Measurements from ENCODE around the gene CXCL3. TPM values are rescaled to one million over a fixed set of nuclear protein-coding genes. Genes with fewer than 3 reads are reported as not detected.
"Not testable (repeated sequence)": the region's sequence is repeated elsewhere in the genome, so short reads cannot be mapped to it uniquely, and the experiment has no call there.

Gene CXCL3
- total RNA-seq, 1 donor from 2014 or later = 0.20 TPM

DNA sequence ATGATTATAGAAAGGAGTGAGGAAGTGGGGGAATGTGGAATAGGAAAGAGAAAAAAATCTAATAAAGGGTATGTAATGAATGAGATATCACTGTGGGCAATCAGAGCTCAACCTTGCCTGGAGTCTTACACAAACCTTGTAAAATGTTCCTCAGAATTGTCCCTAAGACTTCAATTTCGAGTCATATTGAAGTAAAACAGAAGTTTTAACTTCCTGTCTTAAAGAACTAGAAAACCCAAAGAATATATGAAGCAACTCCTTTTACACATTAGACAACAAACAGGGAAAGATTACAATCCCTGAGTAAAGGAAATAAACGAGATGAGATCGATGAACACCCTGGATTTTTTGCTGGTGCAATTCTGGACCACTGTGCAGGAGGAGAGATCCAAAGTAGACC, 42.5 kb upstream of the CXCL3 start:
- Mint-ChIP-seq H3K27ac (ENCODE audit: unreplicated experiment) (no peak overlapping the region), H3K9me3 (ENCODE audit: low read depth) (no peaks in the 10 kb centered on the region), H3K4me1 (ENCODE audit: low read depth) (no peaks in the 10 kb centered on the region), H3K36me3 (ENCODE audit: low read depth) (peaks cover 2% of the 10 kb centered on the region), H3K4me3 (ENCODE audit: unreplicated experiment) (no peak overlapping the region), H3K27me3 (ENCODE audit: low read depth) (peaks cover 35% of the 10 kb centered on the region)
- TF ChIP-seq, protein P1, sequence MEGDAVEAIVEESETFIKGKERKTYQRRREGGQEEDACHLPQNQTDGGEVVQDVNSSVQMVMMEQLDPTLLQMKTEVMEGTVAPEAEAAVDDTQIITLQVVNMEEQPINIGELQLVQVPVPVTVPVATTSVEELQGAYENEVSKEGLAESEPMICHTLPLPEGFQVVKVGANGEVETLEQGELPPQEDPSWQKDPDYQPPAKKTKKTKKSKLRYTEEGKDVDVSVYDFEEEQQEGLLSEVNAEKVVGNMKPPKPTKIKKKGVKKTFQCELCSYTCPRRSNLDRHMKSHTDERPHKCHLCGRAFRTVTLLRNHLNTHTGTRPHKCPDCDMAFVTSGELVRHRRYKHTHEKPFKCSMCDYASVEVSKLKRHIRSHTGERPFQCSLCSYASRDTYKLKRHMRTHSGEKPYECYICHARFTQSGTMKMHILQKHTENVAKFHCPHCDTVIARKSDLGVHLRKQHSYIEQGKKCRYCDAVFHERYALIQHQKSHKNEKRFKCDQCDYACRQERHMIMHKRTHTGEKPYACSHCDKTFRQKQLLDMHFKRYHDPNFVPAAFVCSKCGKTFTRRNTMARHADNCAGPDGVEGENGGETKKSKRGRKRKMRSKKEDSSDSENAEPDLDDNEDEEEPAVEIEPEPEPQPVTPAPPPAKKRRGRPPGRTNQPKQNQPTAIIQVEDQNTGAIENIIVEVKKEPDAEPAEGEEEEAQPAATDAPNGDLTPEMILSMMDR (IDR thresholded peaks at IDR 0.05) = no peak
- DNase-seq (ENCODE audit: low spot score) = no peak

DNA sequence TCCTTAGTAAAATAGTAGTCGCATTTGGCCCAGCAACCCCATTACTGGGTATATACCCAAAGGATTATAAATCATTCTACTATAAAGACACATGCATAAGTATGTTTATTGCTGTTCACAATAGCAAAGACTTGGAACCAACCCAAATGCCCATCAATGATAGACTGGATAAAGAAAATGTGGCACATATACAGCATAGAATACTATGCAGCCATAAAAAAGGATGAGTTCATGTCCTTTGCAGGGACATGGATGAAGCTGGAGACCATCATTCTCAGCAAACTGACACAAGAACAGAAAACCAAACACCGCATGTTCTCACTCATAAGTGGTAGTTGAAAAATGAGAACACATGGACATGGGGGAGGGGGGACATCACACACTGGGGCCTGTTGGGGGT, 41.9 kb upstream of the CXCL3 start:
- not testable (repeated sequence) for H3K36me3 Mint-ChIP-seq (ENCODE audit: low read depth); H3K4me1 Mint-ChIP-seq (ENCODE audit: low read depth); H3K4me3 Mint-ChIP-seq (ENCODE audit: unreplicated experiment); DNase-seq (ENCODE audit: low spot score); H3K27ac Mint-ChIP-seq (ENCODE audit: unreplicated experiment); H3K9me3 Mint-ChIP-seq (ENCODE audit: low read depth)
- H3K27me3 Mint-ChIP-seq (ENCODE audit: low read depth) = peaks cover 30% of the 10 kb centered on the region

DNA sequence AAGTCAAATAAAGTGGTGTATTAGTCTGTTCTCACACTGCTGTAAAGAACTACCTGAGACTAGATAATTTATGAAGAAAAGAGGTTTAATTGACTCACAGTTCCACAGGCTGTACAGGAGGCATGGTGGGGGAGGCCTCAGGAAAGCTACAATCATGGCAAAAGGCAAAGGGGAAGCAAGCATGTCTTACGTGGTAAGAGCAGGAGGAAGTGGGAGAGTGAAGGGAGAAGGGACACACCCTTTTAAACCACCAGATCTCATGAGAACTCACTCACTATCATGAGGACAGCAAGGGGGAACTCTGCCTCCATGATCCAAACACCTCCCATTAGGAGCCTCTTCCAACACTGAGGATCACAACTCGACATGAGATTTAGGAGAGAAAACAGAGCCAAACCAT, 40.5 kb upstream of the CXCL3 start:
- DNase-seq (ENCODE audit: low spot score) = not testable (repeated sequence)

DNA sequence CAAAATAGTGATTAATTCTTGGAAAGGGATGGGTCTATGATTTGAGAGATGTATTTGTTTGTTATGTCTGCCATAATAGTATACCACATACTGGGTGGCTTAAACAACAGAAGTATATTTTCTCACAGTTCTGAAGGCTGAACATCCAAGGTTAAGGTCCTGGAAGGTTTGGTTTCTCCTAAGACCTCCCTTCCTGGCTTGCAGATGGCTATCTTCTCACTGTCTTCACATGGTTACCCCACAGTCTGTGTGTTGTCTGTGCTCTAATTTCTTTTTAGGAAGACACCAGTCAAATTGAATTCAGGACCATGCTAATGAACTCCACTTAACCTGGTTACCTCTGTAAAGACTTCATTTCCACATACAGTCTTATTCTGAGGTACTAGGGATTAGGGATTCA, 34.9 kb upstream of the CXCL3 start:
- Mint-ChIP-seq H3K27ac (ENCODE audit: unreplicated experiment) (no peak overlapping the region), H3K27me3 (ENCODE audit: low read depth) (peaks cover 30% of the 10 kb centered on the region), H3K36me3 (ENCODE audit: low read depth) (peaks cover 2% of the 10 kb centered on the region), H3K4me3 (ENCODE audit: unreplicated experiment) (no peak overlapping the region), H3K9me3 (ENCODE audit: low read depth) (no peaks in the 10 kb centered on the region), H3K4me1 (ENCODE audit: low read depth) (no peaks in the 10 kb centered on the region)
- TF ChIP-seq, protein P1 (IDR thresholded peaks at IDR 0.05) = no peak
- DNase-seq (ENCODE audit: low spot score) = no peak

More for the DNA sequence above, 40.5 kb upstream of the CXCL3 start:
- peaks cover 28% of the 10 kb centered on the region for H3K27me3 Mint-ChIP-seq (ENCODE audit: low read depth)
- H3K4me3 Mint-ChIP-seq (ENCODE audit: unreplicated experiment); H3K9me3 Mint-ChIP-seq (ENCODE audit: low read depth); H3K36me3 Mint-ChIP-seq (ENCODE audit: low read depth); H3K27ac Mint-ChIP-seq (ENCODE audit: unreplicated experiment); H3K4me1 Mint-ChIP-seq (ENCODE audit: low read depth): not testable (repeated sequence)

DNA sequence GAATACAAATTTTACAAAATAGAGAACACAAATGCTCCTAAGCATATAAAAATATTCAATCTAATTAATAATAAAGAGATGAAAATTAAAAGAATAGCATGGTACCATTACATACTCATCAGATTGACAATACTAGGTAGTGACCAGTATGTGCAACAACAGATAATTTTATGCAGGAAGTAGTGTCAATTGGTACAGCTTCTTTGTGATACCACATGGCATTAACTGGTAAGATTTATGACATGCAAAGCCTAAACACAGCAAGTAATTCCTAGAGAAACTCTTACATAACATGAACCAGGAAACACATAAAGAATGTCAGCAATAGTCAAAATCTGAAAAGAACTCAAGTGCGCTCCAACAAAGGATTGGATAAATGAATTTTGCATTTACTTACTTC, 34.2 kb upstream of the CXCL3 start:
- H3K4me1 Mint-ChIP-seq (ENCODE audit: low read depth) = no peaks in the 10 kb centered on the region
- DNase-seq (ENCODE audit: low spot score) = no peak
- H3K36me3 Mint-ChIP-seq (ENCODE audit: low read depth) = peaks cover 2% of the 10 kb centered on the region
- peaks cover 30% of the 10 kb centered on the region for H3K27me3 Mint-ChIP-seq (ENCODE audit: low read depth)
- H3K4me3 Mint-ChIP-seq (ENCODE audit: unreplicated experiment) = no peak overlapping the region
- H3K27ac Mint-ChIP-seq (ENCODE audit: unreplicated experiment) = no peak overlapping the region
- no peaks in the 10 kb centered on the region for H3K9me3 Mint-ChIP-seq (ENCODE audit: low read depth)
- TF ChIP-seq, protein P1 (IDR thresholded peaks at IDR 0.05) = no peak

DNA sequence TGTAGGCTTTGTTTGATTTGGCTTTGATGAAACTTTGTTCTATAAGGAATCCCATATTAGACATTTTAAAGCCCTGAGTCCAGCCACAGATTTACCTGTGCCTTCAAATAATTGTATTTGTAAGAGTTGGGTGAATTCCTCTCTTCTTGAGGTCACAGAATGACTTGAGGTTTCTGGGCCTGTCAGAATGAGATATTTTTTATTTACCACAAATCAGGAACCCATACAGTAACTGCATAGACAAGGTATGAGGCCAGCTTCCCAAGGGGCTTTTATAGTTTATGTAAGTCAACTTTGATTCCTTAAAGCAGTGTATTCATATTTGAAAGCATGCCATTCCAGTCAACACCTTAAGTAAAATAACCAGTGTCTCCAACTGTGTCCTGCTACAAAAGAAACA, 29.1 kb upstream of the CXCL3 start:
- Mint-ChIP-seq H3K4me1 (ENCODE audit: low read depth) (no peaks in the 10 kb centered on the region), H3K36me3 (ENCODE audit: low read depth) (no peaks in the 10 kb centered on the region), H3K9me3 (ENCODE audit: low read depth) (no peaks in the 10 kb centered on the region), H3K27me3 (ENCODE audit: low read depth) (peaks cover 24% of the 10 kb centered on the region), H3K4me3 (ENCODE audit: unreplicated experiment) (no peak overlapping the region), H3K27ac (ENCODE audit: unreplicated experiment) (no peak overlapping the region)
- no peak for DNase-seq (ENCODE audit: low spot score)
- TF ChIP-seq, protein P1 (IDR thresholded peaks at IDR 0.05) = no peak

Data from chondrocyte (in vitro differentiated cells).